ENCODE data around the gene WTAP.
"Not testable (repeated sequence)": the region's sequence is repeated elsewhere in the genome, so short reads cannot be mapped to it uniquely, and the experiment has no call there.

The WTAP gene

DNA sequence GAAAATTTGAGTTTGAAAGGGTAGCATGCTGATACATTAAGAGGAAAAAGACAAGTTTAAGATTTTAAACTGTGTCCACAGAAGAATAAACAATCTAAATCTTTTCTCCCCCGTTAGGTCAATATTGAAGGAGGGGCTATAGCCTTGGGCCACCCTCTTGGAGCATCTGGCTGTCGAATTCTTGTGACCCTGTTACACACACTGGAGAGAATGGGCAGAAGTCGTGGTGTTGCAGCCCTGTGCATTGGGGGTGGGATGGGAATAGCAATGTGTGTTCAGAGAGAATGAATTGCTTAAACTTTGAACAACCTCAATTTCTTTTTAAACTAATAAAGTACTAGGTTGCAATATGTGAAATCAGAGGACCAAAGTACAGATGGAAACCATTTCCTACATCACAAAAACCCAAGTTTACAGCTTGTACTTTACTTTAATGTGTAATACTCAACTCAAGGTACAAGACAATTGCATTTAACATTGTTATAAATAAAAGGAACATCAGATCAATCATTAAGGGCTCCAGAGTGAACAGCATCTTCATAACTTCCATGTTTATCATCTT is 51.3 kb downstream of the WTAP start:
- TF ChIP-seq, protein P1, sequence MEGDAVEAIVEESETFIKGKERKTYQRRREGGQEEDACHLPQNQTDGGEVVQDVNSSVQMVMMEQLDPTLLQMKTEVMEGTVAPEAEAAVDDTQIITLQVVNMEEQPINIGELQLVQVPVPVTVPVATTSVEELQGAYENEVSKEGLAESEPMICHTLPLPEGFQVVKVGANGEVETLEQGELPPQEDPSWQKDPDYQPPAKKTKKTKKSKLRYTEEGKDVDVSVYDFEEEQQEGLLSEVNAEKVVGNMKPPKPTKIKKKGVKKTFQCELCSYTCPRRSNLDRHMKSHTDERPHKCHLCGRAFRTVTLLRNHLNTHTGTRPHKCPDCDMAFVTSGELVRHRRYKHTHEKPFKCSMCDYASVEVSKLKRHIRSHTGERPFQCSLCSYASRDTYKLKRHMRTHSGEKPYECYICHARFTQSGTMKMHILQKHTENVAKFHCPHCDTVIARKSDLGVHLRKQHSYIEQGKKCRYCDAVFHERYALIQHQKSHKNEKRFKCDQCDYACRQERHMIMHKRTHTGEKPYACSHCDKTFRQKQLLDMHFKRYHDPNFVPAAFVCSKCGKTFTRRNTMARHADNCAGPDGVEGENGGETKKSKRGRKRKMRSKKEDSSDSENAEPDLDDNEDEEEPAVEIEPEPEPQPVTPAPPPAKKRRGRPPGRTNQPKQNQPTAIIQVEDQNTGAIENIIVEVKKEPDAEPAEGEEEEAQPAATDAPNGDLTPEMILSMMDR (conservative IDR thresholded peaks at IDR 0.05): no peak
- no peak overlapping the region; the same call in 1 of the 2 replicates for H3K27ac ChIP-seq

DNA sequence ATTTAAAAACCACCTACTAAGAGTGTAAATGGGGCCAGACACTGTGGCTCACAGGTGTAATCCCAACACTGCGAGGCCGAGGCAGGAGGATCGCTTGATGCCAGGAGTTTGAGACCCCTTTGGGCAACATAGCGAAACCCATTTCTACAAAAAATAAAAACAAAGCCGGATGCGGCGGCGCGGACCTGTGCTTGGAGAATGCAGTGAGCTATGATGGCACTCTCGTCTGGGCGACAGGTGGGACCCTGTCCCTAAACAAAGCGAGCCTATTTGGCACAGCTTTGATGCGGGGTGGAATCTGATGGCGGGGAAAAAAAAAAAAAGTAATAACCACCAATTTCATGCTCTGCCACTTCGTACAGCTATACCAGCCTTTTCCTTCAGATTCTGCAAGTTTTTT is 61.0 kb downstream of the WTAP start:
- TF ChIP-seq, protein P1 (conservative IDR thresholded peaks at IDR 0.05): no peak
- H3K27ac ChIP-seq: peak overlapping the region; percentile 92

DNA sequence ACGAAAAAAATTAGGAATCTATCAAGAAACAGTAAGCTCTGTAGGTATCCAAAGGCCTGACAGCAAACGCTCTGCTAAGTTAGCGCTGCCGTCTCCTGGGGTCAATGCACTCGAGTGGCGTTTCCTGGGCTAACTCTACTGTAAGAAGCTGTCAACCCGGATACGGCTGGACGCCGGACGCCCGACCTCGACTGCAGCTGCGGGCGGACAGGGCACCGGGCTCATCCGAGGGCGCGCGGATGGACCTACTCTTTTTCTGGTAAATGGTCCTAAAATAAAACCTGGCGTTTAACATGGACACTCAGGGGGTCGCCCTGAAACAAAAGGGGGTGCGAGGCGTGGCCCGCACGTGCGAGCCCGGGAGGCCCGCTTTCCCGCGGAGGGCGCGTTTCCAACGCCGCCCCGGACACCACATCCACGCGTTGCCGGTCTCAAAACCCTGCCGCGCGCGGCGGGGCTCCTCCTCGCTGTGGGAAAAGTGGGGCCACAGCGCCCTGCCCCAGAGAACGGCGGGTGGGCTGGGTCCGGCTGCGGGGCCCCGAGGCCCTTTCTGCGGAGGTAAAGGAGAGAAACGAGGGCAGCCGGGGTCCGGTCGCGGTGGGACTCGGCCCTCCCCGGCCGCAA is 61.6 kb downstream of the WTAP start:
- peak overlapping the region; percentile 92 for H3K27ac ChIP-seq
- TF ChIP-seq, protein P1 (conservative IDR thresholded peaks at IDR 0.05): no peak

DNA sequence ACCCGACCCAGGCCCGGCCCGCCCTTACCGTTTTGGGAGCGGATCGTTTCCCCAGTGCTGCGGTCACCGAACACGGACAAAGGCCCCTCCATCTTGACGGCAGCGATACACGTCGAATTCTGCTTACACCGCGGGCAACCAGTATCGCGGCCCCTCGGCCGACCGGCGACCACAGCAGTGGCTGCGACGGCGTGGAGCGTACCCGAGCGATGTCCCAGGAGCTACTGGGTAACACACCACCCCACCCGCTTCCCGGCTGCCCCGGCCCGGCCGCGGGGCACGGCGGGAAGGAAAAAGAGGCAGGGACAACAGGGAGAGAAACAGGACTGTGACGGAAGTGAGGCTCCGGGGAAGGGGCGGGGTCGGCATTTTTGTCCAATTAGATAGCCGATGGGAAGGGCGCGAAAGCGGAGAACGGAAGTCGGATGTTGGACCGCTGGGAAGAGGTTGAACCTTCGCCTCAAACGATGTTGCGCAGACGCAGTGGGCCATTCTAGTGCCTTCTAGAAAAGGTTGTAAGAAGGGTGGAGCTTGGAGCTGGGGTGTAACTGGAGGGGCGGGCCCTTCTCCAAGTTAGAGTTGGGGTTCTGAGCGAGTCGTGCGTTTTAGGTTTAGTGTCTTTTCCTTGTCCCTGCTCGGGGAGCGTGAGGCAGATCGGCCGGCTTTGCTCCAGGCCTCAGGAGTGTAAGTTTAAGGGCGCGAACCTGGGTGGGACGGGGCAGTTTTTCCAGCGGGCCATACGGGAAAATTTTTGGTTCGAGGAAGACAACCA is 62.3 kb downstream of the WTAP start, which contains the start of gene TCP1:
TSS of gene TCP1 (minus strand) at position 226 of the 772 bp plus-strand sequence. CDS start at position 92, 134 bp downstream.
- TF ChIP-seq, protein P1 (conservative IDR thresholded peaks at IDR 0.05): no peak

DNA sequence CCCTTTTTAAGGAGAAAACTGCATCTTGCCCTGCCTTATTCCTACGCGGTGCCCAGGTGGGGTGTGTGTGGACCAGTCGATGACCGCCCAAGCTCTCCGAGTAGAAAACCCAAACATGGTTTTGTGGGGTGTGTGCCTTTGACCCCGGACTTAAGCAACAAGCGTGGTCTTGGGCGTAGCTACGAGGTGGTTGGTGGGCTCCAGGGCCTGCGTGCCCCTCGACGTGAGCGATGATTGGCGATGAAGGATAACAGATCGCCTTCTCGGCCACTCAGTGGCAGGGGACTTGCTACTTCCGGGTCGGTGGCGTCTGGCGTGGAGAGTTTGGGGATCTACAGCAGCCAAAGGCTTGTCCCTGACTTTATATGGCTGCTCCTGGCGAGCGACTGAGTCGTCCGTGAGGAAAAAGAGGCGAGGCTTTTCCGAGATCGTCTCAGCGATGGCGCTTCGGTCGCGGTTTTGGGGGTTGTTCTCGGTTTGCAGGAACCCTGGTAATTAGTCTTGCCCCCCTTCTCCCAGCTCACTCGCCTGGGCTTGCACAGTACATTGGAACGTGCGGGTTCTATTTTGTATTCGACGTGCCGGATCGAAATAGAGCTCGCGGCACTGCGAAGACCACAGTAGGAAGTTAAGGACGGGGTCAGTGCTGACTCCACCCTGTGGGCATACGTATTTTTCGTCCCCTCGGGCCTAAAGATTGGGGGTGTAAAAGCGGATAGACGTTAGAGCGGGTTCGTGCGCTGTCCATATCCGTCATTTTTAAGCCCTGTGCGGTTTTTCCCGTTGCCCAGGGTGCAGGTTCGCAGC is 63.0 kb downstream of the WTAP start, which contains the start of gene MRPL18:
TSS of gene MRPL18 (plus strand) at position 319 of the 807 bp plus-strand sequence. CDS start at position 440, 121 bp downstream.
- peak within 1 kb of the TSS; percentile 92 for H3K27ac ChIP-seq
- TF ChIP-seq, protein P1 (conservative IDR thresholded peaks at IDR 0.05): no peak

More for the DNA sequence above, 62.3 kb downstream of the WTAP start, which contains the start of gene TCP1:
- peak within 1 kb of the TSS; percentile 92 for H3K27ac ChIP-seq

DNA sequence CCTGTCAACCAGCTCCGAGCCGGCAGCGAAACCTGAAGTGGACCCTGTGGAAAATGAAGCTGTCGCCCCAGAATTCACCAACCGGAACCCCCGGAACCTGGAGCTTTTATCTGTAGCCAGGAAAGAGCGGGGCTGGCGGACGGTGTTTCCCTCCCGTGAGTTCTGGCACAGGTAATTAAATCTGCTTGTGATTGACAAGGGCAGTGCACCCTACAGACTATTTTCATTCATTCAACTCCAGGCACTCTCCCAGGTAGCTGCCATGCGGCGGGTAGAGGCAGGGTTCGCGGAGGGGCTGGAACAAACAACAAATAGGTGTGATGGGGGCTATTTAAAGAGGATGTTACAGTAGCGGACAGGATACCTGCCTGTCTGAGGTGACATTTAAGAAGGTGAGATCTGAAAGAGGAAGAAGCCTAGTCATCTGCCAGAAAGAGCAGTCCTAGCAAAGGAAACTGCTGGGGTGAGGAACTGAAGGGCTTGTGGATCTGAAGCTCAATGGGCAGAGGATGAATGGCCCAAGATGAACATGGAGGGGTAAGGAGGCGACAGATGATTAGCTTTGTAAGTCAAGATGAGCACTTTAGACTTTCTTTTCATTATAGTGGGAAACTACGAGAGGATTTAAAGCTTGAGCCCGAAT is 63.8 kb downstream of the WTAP start:
- H3K27ac ChIP-seq: peak overlapping the region; percentile 92
- TF ChIP-seq, protein P1 (conservative IDR thresholded peaks at IDR 0.05): no peak

DNA sequence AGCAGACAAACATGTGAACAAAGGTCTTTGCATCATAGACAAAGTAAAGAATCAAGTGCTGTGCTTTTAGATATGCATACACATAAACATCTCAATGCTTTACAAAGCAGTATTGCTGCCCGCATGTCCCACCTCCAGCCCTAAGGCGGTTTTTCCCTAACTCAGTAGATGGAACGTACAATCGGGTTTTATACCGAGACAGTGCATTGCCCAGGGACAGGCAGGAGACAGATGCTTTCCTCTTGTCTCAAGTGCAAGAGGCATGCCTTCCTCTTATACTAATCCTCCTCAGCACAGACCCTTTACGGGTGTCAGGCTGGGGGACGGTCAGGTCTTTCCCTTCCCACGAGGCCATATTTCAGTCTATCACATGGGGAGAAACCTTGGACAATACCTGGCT is 67.7 kb downstream of the WTAP start:
- not testable (repeated sequence) for H3K27ac ChIP-seq

Measured in VCaP (cell line).